Stimulated activated naive B cell treated with anti-CD40 and anti-IgM and Interleukin-4, amounts not matched to agents 10 μg/mL and 1 μg/mL and 100 μg/mL, for 72 hours (primary cell): ENCODE measurements around the gene TMEM270.

Experiments used
- ATAC-seq, 2 donors: fragments of 150-1000 bp; cut with Tn5 transposase; replicated peaks; 2 replicates each; pipeline ENCODE4 v1.10.0; 2021; ENCODE audit warnings: moderate library complexity in 1 of 2
- DNase-seq: peaks from one replicate; pipeline ENCODE4 v3.0.0; 2021
- H3K27ac Mint-ChIP-seq: one replicate; pipeline ENCODE4 v1.8.0; 2022; ENCODE audit warnings: mild to moderate bottlenecking, mixed read lengths
- H3K27me3 Mint-ChIP-seq, 2 donors: one replicate each; pipeline ENCODE4 v1.8.0; 2022; ENCODE audit warnings: mixed read lengths in 2 of 2
- H3K36me3 Mint-ChIP-seq, 2 donors: one replicate each; pipeline ENCODE4 v1.8.0; 2022; ENCODE audit warnings: mixed read lengths in 2 of 2, mild to moderate bottlenecking in 1 of 2
- H3K4me1 Mint-ChIP-seq, 2 donors: one replicate each; pipeline ENCODE4 v1.8.0; 2022; ENCODE audit warnings: mixed read lengths in 2 of 2, mild to moderate bottlenecking in 1 of 2
- H3K4me3 Mint-ChIP-seq, 2 donors: one replicate each; pipeline ENCODE4 v1.8.0; 2022; ENCODE audit warnings: mild to moderate bottlenecking in 2 of 2, mixed read lengths in 2 of 2, moderate library complexity in 1 of 2
- H3K9me3 Mint-ChIP-seq, 2 donors: one replicate each; pipeline ENCODE4 v1.8.0; 2022; ENCODE audit warnings: mixed read lengths in 2 of 2, mild to moderate bottlenecking in 1 of 2

The TMEM270 gene

GRCh38 chr7:73909051-73909941 is 48.3 kb downstream of the TMEM270 start:
- Mint-ChIP-seq H3K4me3 (peak overlapping the region; percentile 43 to 48), H3K4me1 (peaks cover 8 to 24% of the 10 kb centered on the region in 2 donors), H3K36me3 (no peaks in the 10 kb centered on the region), H3K27ac (peak overlapping the region; percentile 69), H3K9me3 (no peaks in the 10 kb centered on the region), H3K27me3 (no peaks in the 10 kb centered on the region)
- DNase-seq (peak; percentile 6), ATAC-seq (peak; percentile 80 to 84)

GRCh38 chr7:73909996-73910395 is 49.0 kb downstream of the TMEM270 start:
- DNase-seq (no peak), ATAC-seq (no peak)
- no peak overlapping the region for H3K4me3 Mint-ChIP-seq
- H3K36me3 Mint-ChIP-seq, result no peaks in the 10 kb centered on the region
- H3K9me3 Mint-ChIP-seq, result no peaks in the 10 kb centered on the region
- no peaks in the 10 kb centered on the region for H3K27me3 Mint-ChIP-seq
- no peak overlapping the region for H3K27ac Mint-ChIP-seq
- peaks cover 8 to 24% of the 10 kb centered on the region in 2 donors for H3K4me1 Mint-ChIP-seq

- Mint-ChIP-seq H3K4me1 (peaks cover 8 to 24% of the 10 kb centered on the region in 2 donors), H3K4me3 (no peak overlapping the region), H3K27ac (no peak overlapping the region), H3K9me3 (no peaks in the 10 kb centered on the region), H3K27me3 (peaks cover 0 to 13% of the 10 kb centered on the region in 2 donors), H3K36me3 (peaks cover 0 to 1% of the 10 kb centered on the region in 2 donors)
- DNase-seq (no peak), ATAC-seq (no peak)
These were observed 51.3 kb downstream of the TMEM270 start for GRCh38 chr7:73912223-73912622.
